SK-N-SH (cell line): Measurements from ENCODE around the gene NUAK1.

ENCODE experiments used
- CTCF ChIP-seq: fragments of 200-600 bp; sonication (generic); IDR thresholded peaks from 2 replicates; pipeline ENCODE4 v1.6.1; 2017; ENCODE audit warnings: antibody characterized with exemption, mild to moderate bottlenecking, moderate library complexity
- FOXM1 ChIP-seq: IDR thresholded peaks from 2 replicates; pipeline ENCODE4 v1.4.0; 2012; ENCODE audit warnings: low read depth, mild to moderate bottlenecking
- TCF12 ChIP-seq: IDR thresholded peaks from 2 replicates; pipeline ENCODE4 v1.4.0; 2012

- no peak for TF ChIP-seq FOXM1
- TF ChIP-seq CTCF, result no peak
- TF ChIP-seq TCF12, result no peak
These were observed 28.0 kb downstream of the NUAK1 start for GRCh38 chr12:106110626-106111300.
